Mammary epithelial cell (primary cell): ENCODE measurements around the gene RHBDL3.

ENCODE experiments used
- EZH2 ChIP-seq: IDR thresholded peaks from 2 replicates; pipeline ENCODE4 v1.6.1; 2012; ENCODE audit warnings: low read length, inconsistent platforms, borderline replicate concordance
- TF ChIP-seq, protein P1 (sequence below), 2 donors: IDR thresholded peaks in 1 of 2; conservative IDR thresholded peaks in 1 of 2; 2 replicates each; pipeline ENCODE4 v1.5.1; 2011 to 2012; ENCODE audit warnings: inconsistent platforms in 2 of 2, low read length in 2 of 2, mild to moderate bottlenecking in 2 of 2, control low read depth in 1 of 2, low read depth in 1 of 2; ENCODE audit not compliant: insufficient read depth in 1 of 2; ENCODE audit errors: extremely low read depth in 1 of 2

GRCh38 chr17:32349503-32349853 lies 83.8 kb downstream of the RHBDL3 start:
- TF ChIP-seq, protein P1, sequence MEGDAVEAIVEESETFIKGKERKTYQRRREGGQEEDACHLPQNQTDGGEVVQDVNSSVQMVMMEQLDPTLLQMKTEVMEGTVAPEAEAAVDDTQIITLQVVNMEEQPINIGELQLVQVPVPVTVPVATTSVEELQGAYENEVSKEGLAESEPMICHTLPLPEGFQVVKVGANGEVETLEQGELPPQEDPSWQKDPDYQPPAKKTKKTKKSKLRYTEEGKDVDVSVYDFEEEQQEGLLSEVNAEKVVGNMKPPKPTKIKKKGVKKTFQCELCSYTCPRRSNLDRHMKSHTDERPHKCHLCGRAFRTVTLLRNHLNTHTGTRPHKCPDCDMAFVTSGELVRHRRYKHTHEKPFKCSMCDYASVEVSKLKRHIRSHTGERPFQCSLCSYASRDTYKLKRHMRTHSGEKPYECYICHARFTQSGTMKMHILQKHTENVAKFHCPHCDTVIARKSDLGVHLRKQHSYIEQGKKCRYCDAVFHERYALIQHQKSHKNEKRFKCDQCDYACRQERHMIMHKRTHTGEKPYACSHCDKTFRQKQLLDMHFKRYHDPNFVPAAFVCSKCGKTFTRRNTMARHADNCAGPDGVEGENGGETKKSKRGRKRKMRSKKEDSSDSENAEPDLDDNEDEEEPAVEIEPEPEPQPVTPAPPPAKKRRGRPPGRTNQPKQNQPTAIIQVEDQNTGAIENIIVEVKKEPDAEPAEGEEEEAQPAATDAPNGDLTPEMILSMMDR (conservative IDR thresholded peaks at IDR 0.05 in 1 of 2, IDR thresholded peaks at IDR 0.05 in 1 of 2; ENCODE audit: extremely low read depth in 1 of 2, insufficient read depth in 1 of 2, low read depth in 1 of 2, low read length in 2 of 2) = no peak
- no peak for TF ChIP-seq EZH2
